ENCODE measurements around the gene HYAL2. TPM values are rescaled to one million over a fixed set of nuclear protein-coding genes. Genes with fewer than 3 reads are reported as not detected.
A peak's percentile ranks its signal among the peaks of the same experiment; 100 is the strongest.

Gene HYAL2
- total and polyA plus RNA-seq, 7 donors, result 20.6 to 61.7 (median 27.2) TPM

DNA sequence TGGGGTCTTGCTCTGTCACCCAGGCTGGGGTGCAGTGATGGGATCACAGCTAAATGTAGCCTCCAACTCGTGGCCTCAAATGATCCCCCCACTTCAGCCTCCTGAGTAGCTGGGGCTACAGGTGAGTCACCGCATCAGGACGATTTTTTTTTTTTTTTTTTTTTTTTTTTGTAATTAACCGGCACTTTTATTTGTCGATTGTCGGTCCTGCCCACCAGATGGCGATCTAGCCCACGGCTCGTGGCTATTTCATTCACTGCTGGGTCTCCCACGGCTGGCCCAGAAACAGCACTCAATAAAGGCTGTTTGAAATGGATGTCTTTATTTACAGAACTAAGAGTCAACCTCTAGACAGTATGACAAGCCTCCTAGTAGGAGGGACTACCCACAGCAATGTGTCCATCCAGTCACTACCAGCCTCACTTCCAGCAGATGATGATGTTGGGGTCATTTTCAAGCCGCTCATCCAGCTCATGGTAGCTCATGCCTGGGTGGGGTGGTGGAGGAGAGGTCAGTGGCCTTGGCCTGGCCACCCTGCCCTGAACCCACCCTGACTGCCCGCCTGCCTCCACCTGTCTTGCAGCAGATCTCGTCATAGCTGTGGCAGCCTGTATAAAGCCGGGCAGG, 24.8 kb upstream of the HYAL2 start:
- DNase-seq, result peak; percentile 69 to 83
- TF ChIP-seq, protein P1, sequence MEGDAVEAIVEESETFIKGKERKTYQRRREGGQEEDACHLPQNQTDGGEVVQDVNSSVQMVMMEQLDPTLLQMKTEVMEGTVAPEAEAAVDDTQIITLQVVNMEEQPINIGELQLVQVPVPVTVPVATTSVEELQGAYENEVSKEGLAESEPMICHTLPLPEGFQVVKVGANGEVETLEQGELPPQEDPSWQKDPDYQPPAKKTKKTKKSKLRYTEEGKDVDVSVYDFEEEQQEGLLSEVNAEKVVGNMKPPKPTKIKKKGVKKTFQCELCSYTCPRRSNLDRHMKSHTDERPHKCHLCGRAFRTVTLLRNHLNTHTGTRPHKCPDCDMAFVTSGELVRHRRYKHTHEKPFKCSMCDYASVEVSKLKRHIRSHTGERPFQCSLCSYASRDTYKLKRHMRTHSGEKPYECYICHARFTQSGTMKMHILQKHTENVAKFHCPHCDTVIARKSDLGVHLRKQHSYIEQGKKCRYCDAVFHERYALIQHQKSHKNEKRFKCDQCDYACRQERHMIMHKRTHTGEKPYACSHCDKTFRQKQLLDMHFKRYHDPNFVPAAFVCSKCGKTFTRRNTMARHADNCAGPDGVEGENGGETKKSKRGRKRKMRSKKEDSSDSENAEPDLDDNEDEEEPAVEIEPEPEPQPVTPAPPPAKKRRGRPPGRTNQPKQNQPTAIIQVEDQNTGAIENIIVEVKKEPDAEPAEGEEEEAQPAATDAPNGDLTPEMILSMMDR (IDR thresholded peaks at IDR 0.05), result peak; percentile 61
- Histone ChIP-seq H3K4me3 (no peak overlapping the region), H3K4me1 (peaks cover 27% of the 10 kb centered on the region), H3K27ac (no peak overlapping the region), H3K27me3 (ENCODE audit: insufficient read depth in 3 of 3, low read length in 2 of 3) (no peaks in the 10 kb centered on the region), H3K9me3 (no peaks in the 10 kb centered on the region), H3K36me3 (ENCODE audit: insufficient read depth in 1 of 2, low read depth in 1 of 2) (peaks cover 0 to 19% of the 10 kb centered on the region in 2 donors)
- WGBS, 3 donors, result 25 to 29% (median 28%) methylated on average over 14 of the region's 14 CpGs
- ATAC-seq, result peak in 1 of 4 donors; percentile 10
- intact Hi-C loops (cut with DNase I), result loop anchor here in 1 of 2 donors (2.0 kb wide), 1 partner anchor 196 kb away; no protein-coding TSS in a partner anchor

GRCh38 chr3:50345586-50346234, 23.2 kb upstream of the HYAL2 start, which contains the start of gene ZMYND10:
TSS of gene ZMYND10 (minus strand) at chr3:50345732. CDS start at chr3:50345579, 153 bp downstream.
- Histone ChIP-seq H3K4me3 (peak within 1 kb of the TSS; percentile 44), H3K4me1 (peaks cover 21% of the 10 kb centered on the region), H3K27ac (no peak within 1 kb of the TSS), H3K9me3 (no peaks in the 10 kb centered on the region), H3K36me3 (ENCODE audit: insufficient read depth in 1 of 2, low read depth in 1 of 2) (peaks cover 0 to 19% of the 10 kb centered on the region in 2 donors), H3K27me3 (ENCODE audit: insufficient read depth in 3 of 3, low read length in 2 of 3) (no peaks in the 10 kb centered on the region)
- DNase-seq (peak; percentile 71 to 81), ATAC-seq (no peak)
- TF ChIP-seq, protein P1 (IDR thresholded peaks at IDR 0.05), result no peak
- intact Hi-C loops (cut with DNase I), result loop anchor here in 1 of 2 donors (2.0 kb wide), 1 partner anchor 197 kb away; no protein-coding TSS in a partner anchor
- 16 to 20% (median 17%) methylated on average over 45 of the region's 45 CpGs for WGBS, 3 donors

- DNase-seq, result no peak
- no peak for ATAC-seq
- TF ChIP-seq, protein P1 (IDR thresholded peaks at IDR 0.05), result no peak
- Histone ChIP-seq H3K4me3 (peak overlapping the region; percentile 44), H3K27me3 (ENCODE audit: insufficient read depth in 3 of 3, low read length in 2 of 3) (no peaks in the 10 kb centered on the region), H3K4me1 (peaks cover 25% of the 10 kb centered on the region), H3K9me3 (no peaks in the 10 kb centered on the region), H3K27ac (no peak overlapping the region), H3K36me3 (ENCODE audit: insufficient read depth in 1 of 2, low read depth in 1 of 2) (peaks cover 0 to 19% of the 10 kb centered on the region in 2 donors)
- WGBS, 3 donors, result 78 to 90% (median 80%) methylated on average over 8 of the region's 8 CpGs
- intact Hi-C loops (cut with DNase I), result no loop called here
Observed at GRCh38 chr3:50345008-50345407, 22.5 kb upstream of the HYAL2 start.

DNA sequence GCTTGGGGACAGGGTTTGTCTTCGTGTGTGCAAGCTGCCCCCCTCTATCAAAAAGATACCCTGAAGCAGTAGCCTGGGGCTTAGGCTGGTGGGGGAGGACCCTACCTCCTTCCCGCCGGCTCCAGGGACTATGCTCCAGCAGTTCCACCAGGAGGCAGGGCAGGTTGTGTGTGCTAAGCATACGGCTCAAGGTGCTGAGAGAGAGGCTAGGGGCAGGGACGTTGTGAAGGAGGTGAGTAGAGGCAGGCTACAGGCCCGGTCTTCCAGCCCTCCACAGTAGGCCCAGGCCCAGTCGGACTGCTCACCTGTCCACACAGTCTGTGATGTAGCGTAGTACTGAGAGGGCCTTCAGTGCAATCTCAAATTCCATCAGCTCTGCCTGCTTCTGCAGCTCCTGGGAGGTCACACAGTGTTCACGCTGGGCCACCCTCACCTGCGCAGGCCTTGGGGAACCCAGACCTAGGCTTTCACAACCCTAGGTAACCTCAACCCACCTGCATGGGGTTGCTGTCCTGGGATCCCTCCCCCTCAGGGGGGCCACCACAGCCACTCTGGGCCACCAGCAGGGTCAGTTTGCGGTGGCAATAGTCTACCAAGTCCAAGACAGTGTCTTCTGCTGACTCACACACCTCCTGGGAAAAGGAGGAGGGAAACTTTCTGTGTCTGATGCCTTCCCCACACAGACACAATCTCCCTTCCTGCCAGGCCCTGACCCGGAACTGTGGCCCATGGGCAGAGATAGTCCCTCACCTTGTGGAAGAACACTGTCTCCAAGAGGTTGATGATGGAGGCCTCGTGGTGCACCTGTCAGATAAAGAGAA, 20.5 kb upstream of the HYAL2 start:
- H3K4me3 ChIP-seq, result no peak overlapping the region
- DNase-seq (no peak), ATAC-seq (no peak)
- no peaks in the 10 kb centered on the region for H3K9me3 ChIP-seq
- no peaks in the 10 kb centered on the region for H3K27me3 ChIP-seq (ENCODE audit: insufficient read depth in 3 of 3, low read length in 2 of 3)
- intact Hi-C loops (cut with DNase I), result no loop called here
- no peak overlapping the region for H3K27ac ChIP-seq
- TF ChIP-seq, protein P1 (IDR thresholded peaks at IDR 0.05), result no peak
- peaks cover 26% of the 10 kb centered on the region for H3K4me1 ChIP-seq
- H3K36me3 ChIP-seq (ENCODE audit: insufficient read depth in 1 of 2, low read depth in 1 of 2), result peaks cover 0 to 8% of the 10 kb centered on the region in 2 donors
- WGBS, 3 donors, result 84 to 89% (median 86%) methylated on average over 13 of the region's 13 CpGs

Data from psoas muscle (tissue), 8 donors.